GM19372 (cell line): ENCODE data around the gene CTF1.
"Not testable (repeated sequence)": the region's sequence is repeated elsewhere in the genome, so short reads cannot be mapped to it uniquely, and the experiment has no call there.

Source experiments
- ATAC-seq: cut with Tn5 transposase; IDR thresholded peaks from one replicate; pipeline ENCODE4 v1.9.1; 2021; ENCODE audit warnings: mild to moderate bottlenecking, low read depth, moderate library complexity; ENCODE audit not compliant: unreplicated experiment

The CTF1 gene

DNA sequence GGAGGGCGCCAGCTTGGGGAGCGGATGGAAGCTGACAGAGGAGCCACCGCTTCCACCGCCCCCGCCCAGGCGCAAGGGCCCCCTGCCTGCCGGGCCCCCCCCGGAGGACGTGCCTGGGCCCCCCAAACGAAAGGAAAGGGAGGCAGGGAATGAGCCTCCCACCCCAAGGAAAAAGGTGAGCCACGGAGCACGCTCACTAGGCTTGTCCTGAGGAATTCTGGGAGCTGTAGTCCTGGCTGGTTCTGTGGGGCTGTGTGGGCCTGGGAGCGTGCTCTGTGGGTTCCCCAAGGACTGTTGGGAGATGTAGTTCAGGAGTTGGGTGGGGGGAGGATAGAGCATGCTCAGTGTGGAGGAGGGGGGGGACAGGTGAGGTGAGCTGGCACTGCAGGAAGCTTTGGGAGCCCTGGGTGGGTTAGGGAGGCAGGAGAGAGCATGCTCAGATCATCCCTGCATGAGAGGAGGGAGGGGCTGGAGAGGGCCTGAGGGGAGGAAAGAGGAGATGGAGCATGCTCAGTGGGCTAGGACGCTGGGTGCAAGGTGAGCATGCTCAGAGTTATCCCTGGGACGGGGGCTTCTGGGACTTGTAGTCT lies 31.5 kb downstream of the CTF1 start:
- no peak for ATAC-seq

DNA sequence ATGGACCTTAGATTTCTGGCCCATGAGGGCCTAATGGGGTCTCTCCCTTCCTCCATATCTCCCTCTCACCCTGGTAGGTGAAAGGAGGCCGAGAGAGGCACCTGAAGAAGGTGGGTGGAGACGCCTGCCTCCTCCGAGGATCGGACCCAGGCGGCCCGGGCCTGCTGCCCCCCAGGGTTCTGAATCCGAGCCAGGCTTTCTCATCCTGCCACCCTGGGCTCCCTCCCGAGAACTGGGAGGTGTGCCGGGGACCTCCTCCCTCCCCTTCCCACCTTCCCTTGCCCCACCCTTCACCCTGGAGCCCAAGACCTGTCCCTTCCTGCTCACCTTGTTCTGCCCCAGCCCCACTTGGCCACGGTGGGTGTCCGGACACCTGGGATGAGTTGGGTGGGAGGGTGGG lies 32.0 kb downstream of the CTF1 start:
- ATAC-seq: no peak

DNA sequence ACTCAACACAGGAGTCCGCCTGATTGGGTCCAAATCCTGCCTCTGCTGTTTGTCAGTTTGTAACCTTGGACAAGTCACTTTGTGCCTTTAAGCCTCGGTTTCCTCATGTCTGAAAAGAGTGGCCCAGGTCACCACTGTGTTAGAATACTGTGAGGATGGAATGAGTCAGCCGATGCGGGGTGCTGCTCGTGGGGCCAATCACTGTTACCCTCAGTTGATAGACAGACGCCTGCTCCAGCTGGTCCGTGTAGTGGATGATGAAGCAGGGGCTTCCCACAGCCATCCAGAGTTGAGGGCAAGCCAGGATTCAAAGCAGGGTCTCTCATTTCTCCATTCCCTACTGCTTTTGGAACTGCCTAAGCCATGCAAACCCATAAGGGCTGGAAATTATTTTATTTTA lies 32.8 kb downstream of the CTF1 start:
- no peak for ATAC-seq

DNA sequence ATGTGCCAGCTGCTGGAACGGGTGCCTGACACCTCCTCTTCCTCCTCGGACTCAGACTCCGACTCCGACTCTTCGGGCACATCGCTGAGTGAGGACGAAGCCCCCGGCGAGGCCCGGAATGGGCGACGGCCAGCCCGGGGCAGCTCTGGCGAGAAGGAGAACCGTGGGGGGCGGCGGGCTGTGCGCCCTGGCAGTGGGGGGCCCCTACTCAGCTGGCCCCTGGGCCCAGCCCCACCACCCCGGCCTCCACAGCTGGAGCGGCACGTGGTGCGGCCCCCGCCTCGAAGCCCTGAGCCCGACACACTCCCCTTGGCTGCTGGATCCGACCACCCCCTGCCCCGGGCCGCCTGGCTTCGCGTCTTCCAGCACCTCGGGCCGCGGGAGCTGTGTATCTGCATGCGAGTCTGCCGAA lies 33.8 kb downstream of the CTF1 start:
- ATAC-seq: no peak

DNA sequence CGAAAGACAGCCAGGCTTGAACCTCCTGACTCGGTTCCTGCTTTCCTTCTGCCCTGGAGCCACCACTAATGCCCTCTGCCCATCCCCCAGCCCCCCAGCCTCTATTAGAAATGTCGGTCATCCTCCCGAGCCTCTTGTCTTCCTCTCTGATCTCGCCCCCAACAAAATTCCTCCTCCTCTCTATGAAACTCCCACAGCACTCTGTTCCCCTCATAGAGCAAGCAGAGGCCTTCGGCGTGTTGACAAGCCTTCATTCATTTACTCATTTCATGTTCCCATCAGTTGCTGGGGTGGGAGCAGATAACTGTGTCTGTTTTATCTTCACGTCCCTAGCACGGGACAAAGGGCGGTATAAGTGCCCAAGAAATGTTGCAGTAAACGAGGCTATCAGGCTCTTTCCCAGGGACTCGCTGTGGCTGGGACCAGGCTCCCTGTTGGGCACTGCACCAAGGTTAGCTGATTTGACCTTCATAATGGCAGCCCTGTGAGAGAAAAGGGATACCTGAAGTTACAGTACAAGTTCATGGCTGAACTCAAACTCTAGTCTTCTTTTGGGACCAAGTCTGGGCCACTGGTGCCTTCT lies 34.7 kb downstream of the CTF1 start:
- ATAC-seq: no peak

DNA sequence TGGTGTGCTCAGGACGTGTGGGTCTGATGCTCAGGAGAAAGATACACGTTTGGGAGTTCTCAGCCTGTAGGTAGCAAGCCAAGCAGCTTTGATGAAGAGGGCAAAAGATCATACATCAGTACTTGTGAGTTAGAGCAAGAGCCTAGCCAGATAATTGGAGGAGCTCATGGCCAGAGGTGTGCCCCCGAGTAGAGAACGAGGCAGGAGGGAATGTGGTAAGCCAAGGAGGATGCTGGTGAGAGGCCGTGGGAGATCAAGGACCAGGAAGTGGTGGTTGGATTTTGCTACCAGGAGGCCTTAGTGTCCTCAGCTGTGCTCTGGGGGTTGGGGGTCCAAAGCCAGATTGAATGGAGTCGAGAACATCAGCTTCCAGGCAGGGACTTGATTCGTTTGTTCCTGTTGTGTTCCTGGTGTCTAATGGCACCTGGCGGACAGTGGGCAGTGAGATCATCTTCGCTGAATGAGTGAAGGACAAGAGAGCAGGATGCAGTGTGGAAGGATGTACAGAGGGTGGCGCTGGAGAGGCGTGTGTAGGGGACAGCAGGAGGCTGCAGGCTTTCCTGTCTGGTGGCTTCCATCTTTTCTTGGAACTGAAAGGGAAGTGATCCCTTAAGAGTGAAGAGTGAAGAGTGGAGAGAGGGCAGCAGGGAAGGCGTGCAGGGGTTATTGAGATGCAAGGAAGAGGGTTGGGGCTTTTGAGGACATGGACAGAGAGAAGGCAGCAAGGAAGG lies 38.6 kb downstream of the CTF1 start:
- no peak for ATAC-seq

DNA sequence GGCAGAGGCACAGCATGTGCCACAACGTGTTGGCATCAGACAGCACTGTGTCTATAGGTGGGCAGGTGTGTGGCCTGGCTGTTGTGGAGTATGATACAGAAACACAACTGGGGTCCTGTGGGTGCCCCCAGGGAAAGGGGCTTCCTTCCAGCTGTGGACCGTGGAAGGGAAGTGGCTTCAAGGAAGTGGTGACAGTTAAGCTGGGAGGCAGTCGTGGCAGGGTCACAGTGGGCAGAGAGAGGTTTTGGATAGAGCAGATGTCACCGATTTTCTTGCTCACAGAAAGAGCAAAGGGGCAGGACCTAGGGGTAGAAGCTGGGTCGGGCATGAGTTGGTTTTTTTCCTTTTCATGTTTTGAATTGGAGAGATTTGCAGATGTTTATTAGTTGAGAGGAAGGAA lies 41.3 kb downstream of the CTF1 start:
- ATAC-seq: no peak

DNA sequence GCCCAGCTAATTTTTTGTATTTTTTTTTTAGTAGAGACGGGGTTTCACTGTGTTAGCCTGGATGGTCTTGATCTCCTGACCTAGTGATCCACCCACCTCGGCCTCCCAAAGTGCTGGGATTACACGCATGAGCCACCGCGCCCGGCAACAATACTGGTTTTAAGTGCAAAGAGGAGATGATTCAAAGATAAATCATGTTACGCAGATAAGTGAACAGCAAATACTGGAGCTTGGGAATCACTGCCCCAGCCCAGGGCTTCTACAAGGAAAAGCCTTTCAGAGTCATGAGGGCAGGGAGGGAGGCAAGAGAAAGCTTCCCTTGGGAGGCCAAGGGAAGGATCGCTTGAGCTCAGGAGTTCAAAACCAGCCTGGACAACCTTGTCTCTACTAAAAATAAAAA lies 43.2 kb downstream of the CTF1 start:
- not testable (repeated sequence) for ATAC-seq

DNA sequence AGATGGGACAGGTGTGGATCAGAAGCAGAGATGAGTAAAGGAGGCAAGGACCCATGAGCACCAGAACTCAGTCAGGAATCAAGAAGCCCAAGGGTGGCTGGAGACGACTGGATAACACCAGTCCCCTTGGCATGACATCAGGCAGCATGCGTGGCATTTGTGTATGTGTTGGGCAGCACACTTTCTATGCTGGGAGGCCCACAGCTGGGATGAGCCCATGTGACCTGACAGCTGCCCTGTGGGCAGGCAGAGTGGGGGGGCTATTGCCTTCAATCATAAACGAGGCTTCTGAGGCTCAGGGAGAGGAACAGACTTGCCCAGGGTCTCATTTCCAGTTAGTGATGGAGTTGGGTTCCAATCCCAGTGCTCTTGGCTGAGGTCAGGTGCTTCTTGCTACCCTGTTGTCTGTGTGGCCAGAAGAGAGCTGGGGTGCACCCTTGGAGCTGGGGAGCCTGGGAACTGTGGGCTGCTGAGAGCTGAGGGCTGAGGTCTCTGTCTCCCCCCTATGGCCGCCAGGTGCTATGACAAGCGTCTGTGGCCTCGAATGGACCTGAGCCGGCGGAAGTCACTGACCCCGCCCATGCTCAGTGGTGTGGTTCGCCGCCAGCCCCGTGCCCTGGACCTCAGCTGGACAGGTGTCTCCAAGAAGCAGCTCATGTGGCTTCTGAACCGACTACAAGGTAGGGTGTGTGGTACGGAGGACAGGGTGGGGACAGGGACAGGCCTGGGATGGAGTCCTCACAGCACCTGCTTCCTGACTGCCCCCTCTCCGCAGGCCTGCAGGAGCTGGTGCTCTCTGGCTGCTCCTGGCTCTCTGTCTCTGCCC lies 45.4 kb downstream of the CTF1 start:
- ATAC-seq: peak; percentile 85

DNA sequence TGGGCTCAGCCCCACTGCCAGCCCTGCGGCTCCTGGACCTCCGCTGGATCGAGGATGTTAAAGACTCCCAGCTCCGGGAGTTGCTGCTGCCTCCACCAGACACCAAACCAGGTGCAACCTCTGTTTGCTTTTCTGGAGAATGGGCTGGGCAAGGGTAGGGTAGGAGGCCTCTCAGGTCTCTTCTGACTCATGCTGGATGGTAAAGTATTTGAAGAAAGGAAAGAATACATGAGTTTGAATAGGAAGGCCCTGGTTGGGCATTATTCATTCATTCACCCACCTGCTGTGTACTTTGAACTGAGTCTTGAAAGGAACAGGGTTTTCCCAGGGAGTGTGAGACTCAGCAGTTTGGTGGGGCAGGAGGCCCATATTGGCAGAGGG lies 46.0 kb downstream of the CTF1 start:
- no peak for ATAC-seq

DNA sequence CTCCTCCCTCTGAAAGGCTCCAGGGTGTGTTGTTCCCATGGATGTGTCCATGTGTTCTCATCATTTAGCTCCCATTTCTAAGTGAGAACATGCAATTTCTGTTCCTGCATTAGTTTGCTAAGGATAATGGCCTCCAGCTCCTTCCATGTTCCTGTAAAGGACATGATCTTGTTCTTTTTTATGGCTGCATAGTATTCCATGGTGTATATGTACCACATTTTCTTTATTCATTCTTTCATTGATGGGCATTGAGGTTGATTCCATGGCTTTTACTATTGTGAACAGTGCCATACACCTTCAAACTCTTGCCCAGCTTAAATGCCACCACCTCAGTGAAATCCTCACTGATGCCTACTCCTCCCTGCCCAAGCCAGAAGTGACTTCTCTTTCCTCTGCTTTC lies 47.9 kb downstream of the CTF1 start:
- no peak for ATAC-seq

DNA sequence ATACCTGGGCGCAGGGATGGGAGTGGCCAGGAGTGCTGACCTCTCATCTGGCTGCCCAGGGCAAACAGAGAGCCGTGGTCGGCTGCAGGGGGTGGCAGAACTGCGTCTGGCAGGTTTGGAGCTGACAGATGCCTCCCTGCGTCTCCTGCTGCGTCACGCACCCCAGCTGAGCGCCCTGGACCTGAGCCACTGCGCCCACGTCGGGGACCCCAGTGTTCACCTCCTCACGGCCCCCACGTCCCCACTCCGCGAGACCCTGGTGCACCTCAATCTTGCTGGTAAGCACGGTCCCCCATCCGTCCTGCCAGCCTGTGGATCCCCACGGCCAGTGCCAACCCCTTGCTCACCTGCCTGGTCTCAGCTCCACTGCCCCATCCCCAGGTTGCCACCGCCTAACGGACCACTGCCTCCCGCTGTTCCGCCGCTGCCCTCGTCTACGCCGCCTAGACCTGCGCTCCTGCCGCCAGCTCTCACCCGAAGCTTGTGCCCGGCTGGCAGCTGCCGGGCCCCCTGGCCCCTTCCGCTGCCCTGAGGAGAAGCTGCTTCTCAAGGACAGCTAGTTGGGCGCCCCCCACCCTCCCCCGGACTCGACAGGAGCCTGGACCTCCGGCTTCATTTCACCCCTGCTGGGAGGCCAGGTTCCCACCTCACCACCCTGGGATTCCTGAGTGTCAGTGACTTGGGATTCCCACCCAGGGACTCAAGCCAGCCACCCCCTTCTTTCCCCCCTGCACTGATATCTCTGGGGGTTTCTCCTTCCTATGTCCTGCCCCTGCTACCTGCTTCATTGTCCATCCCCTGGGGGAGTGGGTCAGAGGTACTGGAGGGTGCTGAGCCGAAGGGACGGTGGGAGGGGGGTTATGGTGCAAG lies 50.5 kb downstream of the CTF1 start:
- no peak for ATAC-seq

DNA sequence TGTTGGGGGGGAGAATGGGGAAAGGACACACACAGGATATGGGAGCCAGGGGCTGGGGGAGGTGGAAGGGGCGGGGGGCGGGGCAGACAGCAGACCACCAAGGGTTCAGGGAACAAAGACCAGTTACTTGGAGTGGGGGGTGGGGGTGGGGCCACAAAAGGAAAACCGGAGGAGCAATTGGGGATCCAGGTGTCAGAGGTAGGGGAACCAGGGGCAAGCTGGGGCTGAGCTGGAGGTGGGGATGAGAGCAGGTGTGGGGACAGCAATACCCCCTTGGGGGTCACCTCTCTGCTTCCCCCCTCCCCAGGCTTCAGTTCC lies 51.1 kb downstream of the CTF1 start:
- ATAC-seq: no peak

DNA sequence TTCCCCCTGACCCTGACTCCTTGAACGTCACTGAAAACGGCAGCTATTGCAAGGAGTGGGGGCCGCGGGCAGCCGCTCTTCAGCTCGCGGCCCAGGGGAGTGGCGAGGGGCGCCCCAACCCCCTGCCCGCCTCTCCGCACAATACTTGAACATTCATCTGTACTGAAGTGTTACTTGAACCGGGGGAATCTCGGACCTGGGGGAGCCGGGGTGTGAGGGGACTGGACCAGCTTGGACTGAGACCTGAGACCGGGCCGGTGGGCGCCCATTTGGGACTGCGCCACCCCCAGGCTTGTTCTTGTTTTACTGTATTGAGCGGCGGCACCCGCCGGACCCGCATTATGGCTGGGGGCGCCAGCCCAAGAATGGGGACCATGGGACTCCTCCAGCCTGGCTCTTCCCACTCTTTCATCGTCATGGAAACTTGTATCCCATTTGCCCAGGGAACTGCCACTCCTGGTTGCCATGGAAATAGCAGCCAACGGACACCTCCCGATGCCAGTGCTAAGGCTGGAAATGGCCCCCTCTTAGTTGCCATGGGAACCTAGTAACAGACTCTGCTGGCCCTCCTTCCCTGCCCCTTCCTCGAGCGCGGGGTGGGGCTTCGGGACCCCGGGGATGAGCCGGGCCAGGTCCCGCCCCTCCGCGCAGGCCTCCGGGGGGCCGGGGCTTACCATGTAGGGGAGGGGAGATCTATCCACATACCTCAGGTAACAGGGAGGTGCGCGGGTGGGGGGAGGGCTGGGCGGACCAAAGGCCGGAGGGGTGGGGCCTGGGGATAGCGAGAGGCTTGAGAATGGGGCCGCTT lies 51.6 kb downstream of the CTF1 start:
- no peak for ATAC-seq

DNA sequence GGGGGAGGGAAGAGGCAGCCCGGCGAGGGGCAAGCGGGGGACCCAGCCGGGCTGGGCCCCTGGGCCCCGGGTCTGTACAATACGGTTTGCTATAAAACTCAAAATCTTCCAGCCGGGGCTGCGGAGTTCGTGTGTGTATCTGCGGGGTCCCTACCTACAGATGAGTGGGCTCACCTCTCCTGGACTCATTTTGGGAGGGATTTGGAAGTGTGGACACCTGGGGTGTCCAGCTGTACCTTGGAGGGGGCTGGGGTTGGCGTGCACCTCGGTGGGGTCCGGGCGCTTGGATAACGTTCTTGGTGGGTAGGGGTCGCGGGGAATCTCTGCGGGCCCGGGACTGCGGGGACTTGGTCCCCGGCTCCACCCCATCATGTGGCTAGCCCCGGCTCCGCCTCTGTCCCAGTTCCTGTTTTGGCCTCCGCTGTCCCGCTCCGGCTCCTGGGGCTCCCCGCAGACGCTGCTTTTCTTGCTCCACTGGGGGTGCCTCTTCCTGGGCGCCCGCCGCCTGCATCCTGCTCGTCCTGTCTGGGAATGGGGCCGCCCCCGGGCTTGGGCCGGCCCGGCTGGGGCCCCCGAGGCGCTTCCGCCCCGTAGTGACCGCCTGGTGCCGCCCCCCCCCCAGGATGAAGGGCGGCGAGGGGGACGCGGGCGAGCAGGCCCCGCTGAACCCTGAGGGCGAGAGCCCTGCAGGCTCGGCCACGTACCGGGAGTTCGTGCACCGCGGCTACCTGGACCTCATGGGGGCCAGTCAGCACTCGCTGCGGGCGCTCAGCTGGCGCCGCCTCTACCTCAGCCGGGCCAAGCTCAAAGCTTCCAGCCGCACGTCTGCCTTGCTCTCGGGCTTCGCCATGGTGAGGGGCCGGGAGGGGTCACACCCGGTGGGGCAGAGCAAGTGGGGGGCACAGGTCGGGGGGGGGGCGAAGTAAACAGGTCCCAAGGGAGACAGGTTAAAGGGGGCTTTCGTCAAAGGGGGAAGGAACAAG lies 52.5 kb downstream of the CTF1 start, which contains the start of gene ORAI3:
Gene ORAI3 (plus strand): TSS at position 402 of the 983 bp plus-strand sequence. CDS start 222 bp downstream, at position 624.
- ATAC-seq: peak; percentile 60

DNA sequence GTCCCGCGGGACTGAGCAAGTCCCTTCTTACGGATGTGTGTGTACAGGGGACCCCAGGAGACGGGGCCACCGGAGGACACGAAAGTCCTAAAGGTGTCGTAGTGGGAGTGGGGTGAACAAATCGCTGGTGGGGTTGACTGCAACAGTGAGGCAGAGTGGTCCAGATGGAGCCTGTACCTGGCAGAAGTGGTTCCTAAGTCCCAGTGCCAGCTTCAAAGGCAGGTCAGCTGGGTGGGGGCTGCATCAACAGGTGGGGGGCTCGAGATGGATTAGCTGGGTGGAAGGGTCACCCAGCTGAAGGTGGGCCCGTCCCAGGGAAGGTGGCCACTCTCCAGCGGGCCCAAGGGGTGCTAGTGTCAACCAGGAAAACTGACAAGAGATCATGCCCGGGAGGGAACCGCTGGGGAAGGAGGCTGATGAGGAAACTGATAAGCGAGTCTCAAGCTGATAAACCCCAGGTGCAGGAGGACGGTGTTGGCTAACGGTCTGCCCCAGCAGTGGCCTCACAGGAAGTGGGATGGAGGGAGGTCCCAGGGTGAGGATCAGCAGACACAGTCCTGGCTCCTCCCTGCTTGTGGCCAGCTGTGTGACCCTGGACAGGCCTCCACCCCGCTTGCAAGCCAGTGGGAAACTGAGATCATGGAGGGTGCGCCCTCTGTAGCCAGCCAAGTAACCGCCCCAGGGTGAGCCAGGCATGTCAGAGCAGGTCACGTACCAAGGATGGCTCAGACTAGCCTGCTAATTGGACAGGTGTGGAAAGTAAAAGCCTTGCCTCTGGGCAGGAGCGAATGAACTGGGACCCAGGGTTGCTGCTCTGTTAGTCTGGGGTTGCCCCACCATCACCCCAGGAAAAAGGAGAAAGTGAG lies 53.5 kb downstream of the CTF1 start:
- peak; percentile 50 for ATAC-seq

DNA sequence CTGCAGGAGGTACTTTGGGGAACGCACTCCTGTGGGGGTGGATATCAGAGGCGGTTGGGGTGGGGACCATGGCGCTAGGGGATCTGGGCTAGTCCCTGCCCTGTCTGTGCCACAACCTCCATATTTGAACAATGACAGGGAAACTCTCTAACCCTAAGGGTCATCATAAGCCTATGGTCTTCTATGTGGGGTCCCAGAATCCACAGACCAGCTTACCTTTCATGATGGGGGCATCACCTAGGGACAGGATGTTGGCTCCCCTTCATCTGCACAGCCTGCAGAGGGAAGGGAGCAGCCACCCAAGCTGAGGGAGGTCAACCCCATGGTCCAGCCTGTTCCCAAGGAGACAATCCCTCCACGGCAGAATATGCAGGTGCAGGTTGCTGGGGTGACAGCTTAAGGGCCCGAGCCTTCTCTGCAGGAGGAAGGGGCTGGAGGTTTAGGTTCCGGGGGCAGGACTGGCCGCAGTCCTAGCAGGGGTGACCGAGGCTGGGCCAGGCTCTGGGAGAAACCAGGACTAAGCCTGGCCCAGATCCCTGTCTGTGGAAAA lies 54.2 kb downstream of the CTF1 start:
- ATAC-seq: peak; percentile 10
